WTC11 (cell line): Measurements from ENCODE around the gene COL2A1. TPM values are rescaled to one million over a fixed set of nuclear protein-coding genes. Genes with fewer than 3 reads are reported as not detected.

Experiments used
- ATAC-seq: fragments of 200-7000 bp; cut with Tn5 transposase; 2 replicates; pipeline ENCODE4 v1.10.0; 2021; ENCODE audit warnings: mild to moderate bottlenecking, moderate library complexity
- CTCF ChIA-PET: fragments of 300-600 bp; sonication (Branson Sonifier 250); formaldehyde crosslinking; loops from one replicate; lab custom pipeline; 2021; ENCODE audit warnings: antibody characterized with exemption; lab: Charles Lee
- POLR2A ChIA-PET: fragments of 350-600 bp; sonication (Branson Sonifier 250); formaldehyde crosslinking; loops from one replicate; lab custom pipeline; 2021; ENCODE audit warnings: antibody characterized with exemption; lab: Charles Lee
- DNase-seq: peaks from one replicate; pipeline ENCODE4 v3.0.0; 2021; ENCODE audit warnings: low spot score
- H3K27ac Mint-ChIP-seq: 2 replicates; pipeline ENCODE4 v1.8.0; 2021; ENCODE audit warnings: mixed read lengths
- H3K27me3 Mint-ChIP-seq: 2 replicates; pipeline ENCODE4 v1.8.0; 2021; ENCODE audit warnings: low read depth, mild to moderate bottlenecking, moderate library complexity, mixed read lengths
- H3K36me3 Mint-ChIP-seq: 2 replicates; pipeline ENCODE4 v1.8.0; 2021; ENCODE audit warnings: mixed read lengths
- H3K4me1 Mint-ChIP-seq: 2 replicates; pipeline ENCODE4 v1.8.0; 2022; ENCODE audit warnings: mixed read lengths
- H3K4me3 Mint-ChIP-seq: 2 replicates; pipeline ENCODE4 v1.8.0; 2021; ENCODE audit warnings: mild to moderate bottlenecking, moderate library complexity, mixed read lengths
- H3K9me3 Mint-ChIP-seq: 2 replicates; pipeline ENCODE4 v1.8.0; 2021; ENCODE audit warnings: mixed read lengths
- ARID4B ChIP-seq: sonication (generic); formaldehyde crosslinking; IDR thresholded peaks from 2 replicates; pipeline ENCODE4 v1.8.0; 2023; ENCODE audit warnings: missing genetic modification reagents, mild to moderate bottlenecking, borderline replicate concordance
- ATF3 ChIP-seq: sonication (generic); formaldehyde crosslinking; conservative IDR thresholded peaks from 2 replicates; pipeline ENCODE4 v1.8.1; 2022; ENCODE audit warnings: mild to moderate bottlenecking, missing genetic modification reagents
- CBFB ChIP-seq: sonication (generic); formaldehyde crosslinking; IDR thresholded peaks from 2 replicates; pipeline ENCODE4 v1.8.1; 2022; ENCODE audit warnings: mild to moderate bottlenecking, low read depth, missing genetic modification reagents
- EMX1 ChIP-seq: fragments of 250-450 bp; sonication (Bioruptor Pico); IDR thresholded peaks from 2 replicates; pipeline ENCODE4 v1.8.0; 2021; ENCODE audit warnings: mild to moderate bottlenecking
- ETV6 ChIP-seq: sonication (generic); formaldehyde crosslinking; IDR thresholded peaks from 2 replicates; pipeline ENCODE4 v1.8.1; 2022; ENCODE audit warnings: mild to moderate bottlenecking, missing genetic modification reagents
- FOXK1 ChIP-seq: sonication (generic); formaldehyde crosslinking; IDR thresholded peaks from 2 replicates; pipeline ENCODE4 v1.8.0; 2022; ENCODE audit warnings: mild to moderate bottlenecking, moderate library complexity, missing genetic modification reagents
- FOXP1 ChIP-seq: sonication (generic); formaldehyde crosslinking; IDR thresholded peaks from 2 replicates; pipeline ENCODE4 v1.8.0; 2022; ENCODE audit warnings: missing genetic modification reagents, mild to moderate bottlenecking, moderate library complexity, borderline replicate concordance
- FOXP4 ChIP-seq: sonication (generic); formaldehyde crosslinking; IDR thresholded peaks from 2 replicates; pipeline ENCODE4 v1.8.0; 2022; ENCODE audit warnings: mild to moderate bottlenecking, missing genetic modification reagents
- GABPB1 ChIP-seq: sonication (generic); formaldehyde crosslinking; IDR thresholded peaks from 2 replicates; pipeline ENCODE4 v1.8.1; 2023; ENCODE audit warnings: mild to moderate bottlenecking, missing genetic modification reagents
- GRHL2 ChIP-seq: fragments of 250-450 bp; sonication (Bioruptor Pico); IDR thresholded peaks from 2 replicates; pipeline ENCODE4 v1.8.0; 2022; ENCODE audit warnings: mild to moderate bottlenecking, moderate library complexity; ENCODE audit not compliant: insufficient replicate concordance, severe bottlenecking
- HMGA2 ChIP-seq: fragments of 250-450 bp; sonication (Bioruptor Pico); IDR thresholded peaks from 2 replicates; pipeline ENCODE4 v1.4.0; 2021; ENCODE audit warnings: mild to moderate bottlenecking, moderate library complexity
- JUN ChIP-seq: sonication (generic); formaldehyde crosslinking; IDR thresholded peaks from 2 replicates; pipeline ENCODE4 v1.8.0; 2023; ENCODE audit warnings: mild to moderate bottlenecking, missing genetic modification reagents
- MLX ChIP-seq: sonication (generic); formaldehyde crosslinking; IDR thresholded peaks from 2 replicates; pipeline ENCODE4 v1.8.1; 2023; ENCODE audit warnings: mild to moderate bottlenecking, missing genetic modification reagents, moderate library complexity
- NFATC4 ChIP-seq: fragments of 250-450 bp; sonication (Bioruptor Pico); IDR thresholded peaks from 2 replicates; pipeline ENCODE4 v1.9.0; 2021; ENCODE audit warnings: mild to moderate bottlenecking
- NR1H2 ChIP-seq: sonication (generic); formaldehyde crosslinking; IDR thresholded peaks from 2 replicates; pipeline ENCODE4 v1.9.0; 2021; ENCODE audit warnings: mild to moderate bottlenecking, moderate library complexity, missing genetic modification reagents
- USF1 ChIP-seq: sonication (generic); formaldehyde crosslinking; IDR thresholded peaks from 2 replicates; pipeline ENCODE4 v1.8.0; 2022; ENCODE audit warnings: mild to moderate bottlenecking, missing genetic modification reagents
- ZNF121 ChIP-seq: sonication (generic); formaldehyde crosslinking; IDR thresholded peaks from 2 replicates; pipeline ENCODE4 v1.8.0; 2023; ENCODE audit warnings: missing genetic modification reagents
- ZNF219 ChIP-seq: sonication (generic); formaldehyde crosslinking; IDR thresholded peaks from 2 replicates; pipeline ENCODE4 v1.8.0; 2023; ENCODE audit warnings: missing genetic modification reagents, mild to moderate bottlenecking, borderline replicate concordance
- ZNF317 ChIP-seq: sonication (generic); formaldehyde crosslinking; IDR thresholded peaks from 2 replicates; pipeline ENCODE4 v1.8.1; 2023; ENCODE audit warnings: low read depth, mild to moderate bottlenecking, moderate library complexity, missing genetic modification reagents, borderline replicate concordance
- ZNF416 ChIP-seq: fragments of 250-450 bp; sonication (Bioruptor Pico); IDR thresholded peaks from 2 replicates; pipeline ENCODE4 v1.9.0; 2021; ENCODE audit warnings: mild to moderate bottlenecking, inconsistent platforms
- ZNF425 ChIP-seq: fragments of 250-450 bp; sonication (Bioruptor Pico); conservative IDR thresholded peaks from 2 replicates; pipeline ENCODE4 v1.9.0; 2021; ENCODE audit warnings: mild to moderate bottlenecking
- total RNA-seq: library from RNA; stranded (reverse); gene quantifications from 3 replicates; pipeline ENCODE4 v1.2.3, GENCODE V29; 2021
- TF ChIP-seq, protein P1 (sequence below): fragments of 200-600 bp; IDR thresholded peaks from 2 replicates; pipeline ENCODE4 v1.8.0; 2022; ENCODE audit warnings: antibody characterized with exemption

COL2A1 gene
- total RNA-seq, 1 experiment from 2014 or later: 20.9 TPM

- Mint-ChIP-seq H3K4me3 (no peak overlapping the region), H3K27ac (no peak overlapping the region)
- ATAC-seq (no peak), DNase-seq (no peak)
- no peak for TF ChIP-seq GABPB1
- TF ChIP-seq CBFB (CRISPR knock-in tag): no peak
- TF ChIP-seq ZNF317 (CRISPR knock-in tag): no peak
- TF ChIP-seq ZNF416 (CRISPR knock-in tag): no peak
- TF ChIP-seq JUN (CRISPR knock-in tag): no peak
- no peak for TF ChIP-seq ZNF425
- TF ChIP-seq NFATC4 (CRISPR knock-in tag): no peak
- TF ChIP-seq FOXK1 (CRISPR knock-in tag): no peak
- no peak for TF ChIP-seq USF1
- no peak for TF ChIP-seq ZNF121
- no peak for TF ChIP-seq GRHL2 (CRISPR knock-in tag)
- TF ChIP-seq, all 79 proteins: peak for 0
- no peaks in the 10 kb centered on the region for H3K9me3 Mint-ChIP-seq
- no peaks in the 10 kb centered on the region for H3K36me3 Mint-ChIP-seq
- ChIA-PET CTCF (interaction anchor here (1.4 kb wide), 1 partner anchor 40 kb away, joined by 3 read pairs; no protein-coding TSS in a partner anchor), POLR2A (no interaction called here)
- peaks cover 3% of the 10 kb centered on the region; the same call in 1 of the 2 replicates for H3K27me3 Mint-ChIP-seq
- no peaks in the 10 kb centered on the region for H3K4me1 Mint-ChIP-seq
These were observed 22.6 kb downstream of the COL2A1 start for GRCh38 chr12:47981496-47982260.

- H3K27ac Mint-ChIP-seq: no peak overlapping the region
- no peaks in the 10 kb centered on the region for H3K36me3 Mint-ChIP-seq
- H3K4me1 Mint-ChIP-seq: no peaks in the 10 kb centered on the region
- H3K9me3 Mint-ChIP-seq: no peaks in the 10 kb centered on the region
- ATAC-seq (no peak), DNase-seq (no peak)
- no peak overlapping the region for H3K4me3 Mint-ChIP-seq
- H3K27me3 Mint-ChIP-seq: peaks cover 3% of the 10 kb centered on the region; the same call in 1 of the 2 replicates
- POLR2A ChIA-PET: no interaction called here
- CTCF ChIA-PET: interaction anchor here (1.4 to 1.5 kb wide), 2 partner anchors 31 to 39 kb away, joined by 3 to 6 read pairs; no protein-coding TSS in a partner anchor
- no peak for TF ChIP-seq FOXP4
- TF ChIP-seq FOXP1 (CRISPR knock-in tag): no peak
- no peak for TF ChIP-seq ARID4B
- TF ChIP-seq ETV6 (CRISPR knock-in tag): no peak
- TF ChIP-seq NR1H2 (CRISPR knock-in tag): no peak
- no peak for TF ChIP-seq ZNF219
- TF ChIP-seq MLX: no peak
- TF ChIP-seq EMX1 (CRISPR knock-in tag): no peak
- no peak for TF ChIP-seq ATF3 (CRISPR knock-in tag)
- TF ChIP-seq HMGA2 (CRISPR knock-in tag): no peak
- TF ChIP-seq, protein P1, sequence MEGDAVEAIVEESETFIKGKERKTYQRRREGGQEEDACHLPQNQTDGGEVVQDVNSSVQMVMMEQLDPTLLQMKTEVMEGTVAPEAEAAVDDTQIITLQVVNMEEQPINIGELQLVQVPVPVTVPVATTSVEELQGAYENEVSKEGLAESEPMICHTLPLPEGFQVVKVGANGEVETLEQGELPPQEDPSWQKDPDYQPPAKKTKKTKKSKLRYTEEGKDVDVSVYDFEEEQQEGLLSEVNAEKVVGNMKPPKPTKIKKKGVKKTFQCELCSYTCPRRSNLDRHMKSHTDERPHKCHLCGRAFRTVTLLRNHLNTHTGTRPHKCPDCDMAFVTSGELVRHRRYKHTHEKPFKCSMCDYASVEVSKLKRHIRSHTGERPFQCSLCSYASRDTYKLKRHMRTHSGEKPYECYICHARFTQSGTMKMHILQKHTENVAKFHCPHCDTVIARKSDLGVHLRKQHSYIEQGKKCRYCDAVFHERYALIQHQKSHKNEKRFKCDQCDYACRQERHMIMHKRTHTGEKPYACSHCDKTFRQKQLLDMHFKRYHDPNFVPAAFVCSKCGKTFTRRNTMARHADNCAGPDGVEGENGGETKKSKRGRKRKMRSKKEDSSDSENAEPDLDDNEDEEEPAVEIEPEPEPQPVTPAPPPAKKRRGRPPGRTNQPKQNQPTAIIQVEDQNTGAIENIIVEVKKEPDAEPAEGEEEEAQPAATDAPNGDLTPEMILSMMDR: no peak
These were observed 23.3 kb downstream of the COL2A1 start for GRCh38 chr12:47980779-47981495.
